A549 (cell line): ENCODE data around the gene PRTFDC1. TPM values are rescaled to one million over a fixed set of nuclear protein-coding genes. Genes with fewer than 3 reads are reported as not detected.

Source experiments
- ATAC-seq, 2 experiments: fragments of 200-7000 bp in 1 of 2; fragments of >200 bp in 1 of 2; cut with Nextera tagmentation in 1 of 2; cut with Tn5 transposase in 1 of 2; 3 replicates each; pipeline versions ENCODE4 v1.8.0 to v1.9.1; 2018 to 2020; ENCODE audit warnings: mild to moderate bottlenecking in 1 of 2, moderate library complexity in 1 of 2
- CTCF ChIA-PET: fragments of 300-600 bp; sonication (Branson Sonifier 250); formaldehyde crosslinking; extraction: SDS; loops from one replicate; lab custom pipeline; 2021; ENCODE audit warnings: antibody characterized with exemption, inconsistent platforms; lab: Yijun Ruan, JAX
- POLR2A ChIA-PET: fragments of 350-600 bp; formaldehyde crosslinking; extraction: SDS; loops from one replicate; lab custom pipeline; 2021; ENCODE audit warnings: antibody characterized with exemption, inconsistent platforms; lab: Yijun Ruan, JAX
- DNase-seq, 2 experiments: peaks; one replicate each; pipeline versions ENCODE4 v3.0.0 to v3.0.0-alpha.2; 2011 to 2016; ENCODE audit warnings: low read depth in 1 of 2, low spot score in 1 of 2
- FAIRE-seq: peaks from 2 replicates; lab custom pipeline; 2011; peaks lifted over from hg19 to GRCh38; lab: Jason Lieb, UNC
- H3K27ac ChIP-seq, 2 experiments: fragments of >200 bp; sonication (Bioruptor Twin); formaldehyde crosslinking; 3 replicates each; pipeline ENCODE4 v1.5.1; 2016 to 2017
- H3K4me1 ChIP-seq: fragments of >200 bp; sonication (Bioruptor Twin); formaldehyde crosslinking; 3 replicates; pipeline ENCODE4 v1.6.1; 2016
- H3K4me2 ChIP-seq: fragments of >200 bp; sonication (Bioruptor Twin); formaldehyde crosslinking; 3 replicates; pipeline ENCODE4 v1.6.1; 2016
- H3K4me3 ChIP-seq: fragments of >200 bp; sonication (Bioruptor Twin); formaldehyde crosslinking; 3 replicates; pipeline ENCODE4 v1.5.1; 2016
- H3K9me3 ChIP-seq: fragments of >200 bp; sonication (Bioruptor Twin); formaldehyde crosslinking; 3 replicates; pipeline ENCODE4 v1.6.1; 2016
- CHD4 ChIP-seq: fragments of 200-600 bp; sonication (generic); IDR thresholded peaks from 2 replicates; pipeline ENCODE4 v1.6.1; 2016; ENCODE audit warnings: antibody characterized with exemption, mild to moderate bottlenecking, borderline replicate concordance
- EHF ChIP-seq: fragments of 250-450 bp; sonication (Bioruptor Pico); IDR thresholded peaks from 2 replicates; pipeline ENCODE4 v1.5.0; 2020; ENCODE audit warnings: mild to moderate bottlenecking
- EP300 ChIP-seq, 2 experiments: fragments of >200 bp; sonication (Bioruptor Twin); formaldehyde crosslinking; IDR thresholded peaks; 2 replicates in 1 of 2; 3 replicates in 1 of 2; pipeline ENCODE4 v1.6.1; 2016 to 2017
- ESRRA ChIP-seq: fragments of 150-350 bp; IDR thresholded peaks from 2 replicates; pipeline ENCODE4 v1.6.1; 2014; ENCODE audit warnings: mild to moderate bottlenecking, low read length, borderline replicate concordance
- FOSL2 ChIP-seq, 2 experiments: fragments of 450-650 bp in 1 of 2; fragments of >200 bp in 1 of 2; sonication (Bioruptor Twin) in 1 of 2; formaldehyde crosslinking; IDR thresholded peaks; 2 replicates each; pipeline versions ENCODE4 v1.5.0 to v1.6.1; 2016 to 2020; ENCODE audit warnings: mild to moderate bottlenecking in 1 of 2, moderate library complexity in 1 of 2
- HEYL ChIP-seq: fragments of 250-450 bp; sonication (Bioruptor Pico); IDR thresholded peaks from 2 replicates; pipeline ENCODE4 v1.8.0; 2021; ENCODE audit warnings: mild to moderate bottlenecking, moderate library complexity
- JUNB ChIP-seq: fragments of >200 bp; sonication (Bioruptor Twin); formaldehyde crosslinking; IDR thresholded peaks from 2 replicates; pipeline ENCODE4 v1.6.1; 2016
- MAFK ChIP-seq: fragments of 450-650 bp; IDR thresholded peaks from 2 replicates; pipeline ENCODE4 v1.6.1; 2014; ENCODE audit not compliant: partially characterized antibody
- MAZ ChIP-seq: fragments of 150-350 bp; IDR thresholded peaks from 2 replicates; pipeline ENCODE4 v1.6.1; 2014; ENCODE audit warnings: antibody characterized with exemption, low read depth, low read length, borderline replicate concordance
- NFE2L2 ChIP-seq: fragments of 150-350 bp; conservative IDR thresholded peaks from 2 replicates; pipeline ENCODE4 v1.6.1; 2014; ENCODE audit warnings: low read length
- NR3C1 ChIP-seq: fragments of >200 bp; sonication (Bioruptor Twin); formaldehyde crosslinking; IDR thresholded peaks from 3 replicates; pipeline ENCODE4 v1.6.1; 2017
- PHF8 ChIP-seq: fragments of 200-600 bp; sonication (generic); IDR thresholded peaks from 2 replicates; pipeline ENCODE4 v1.6.1; 2016; ENCODE audit warnings: low read depth, mild to moderate bottlenecking, antibody characterized with exemption, moderate library complexity, borderline replicate concordance
- RAD21 ChIP-seq, 2 experiments: fragments of >200 bp in 1 of 2; sonication (Bioruptor Twin) in 1 of 2; formaldehyde crosslinking in 1 of 2; IDR thresholded peaks in 1 of 2; conservative IDR thresholded peaks in 1 of 2; 2 replicates in 1 of 2; 3 replicates in 1 of 2; pipeline ENCODE4 v1.6.1; 2012 to 2018; ENCODE audit warnings: inconsistent platforms in 1 of 2
- RARB ChIP-seq: fragments of 250-450 bp; sonication (Bioruptor Pico); IDR thresholded peaks from 2 replicates; pipeline ENCODE4 v1.8.0; 2021; ENCODE audit warnings: mild to moderate bottlenecking, moderate library complexity
- SMC3 ChIP-seq: fragments of >200 bp; sonication (Bioruptor Twin); formaldehyde crosslinking; IDR thresholded peaks from 3 replicates; pipeline ENCODE4 v1.6.1; 2018; ENCODE audit warnings: inconsistent platforms
- TP53 ChIP-seq: fragments of 250-450 bp; sonication (Bioruptor Pico); IDR thresholded peaks from 2 replicates; pipeline ENCODE4 v1.5.0; 2021; ENCODE audit warnings: mild to moderate bottlenecking, moderate library complexity
- ZFP36 ChIP-seq: fragments of 450-650 bp; IDR thresholded peaks from 2 replicates; pipeline ENCODE4 v1.6.1; 2014; ENCODE audit warnings: borderline replicate concordance; ENCODE audit not compliant: partially characterized antibody
- ZSCAN20 ChIP-seq: fragments of 250-450 bp; sonication (Bioruptor Pico); IDR thresholded peaks from 2 replicates; pipeline ENCODE4 v1.8.0; 2022; ENCODE audit warnings: mild to moderate bottlenecking, moderate library complexity
- WGBS: methylation state at CpG from one replicate; pipeline ENCODE4 v1.1.6; 2017; ENCODE audit errors: missing lambda C conversion rate; 5-methylcytosine and 5-hydroxymethylcytosine counted together
- polyA plus RNA-seq, 4 experiments: library from polyadenylated mRNA; depleted of rRNA in 3 of 4; stranded (reverse); fragments of >200 nt; fragmentation: RNase III in 1 of 4; extraction: RNeasy Plus Mini Kit Qiagen cat#74134 plus additional on column Dnase treatment in 1 of 4; gene quantifications; 2 replicates in 3 of 4; 3 replicates in 1 of 4; pipeline ENCODE4 v1.2.3, GENCODE V29; 2011 to 2017
- TF ChIP-seq, protein P1 (sequence below): fragments of 450-650 bp; IDR thresholded peaks from 2 replicates; pipeline ENCODE4 v1.6.1; 2014; ENCODE audit warnings: antibody characterized with exemption
- TF ChIP-seq, protein P2 (sequence below): fragments of >200 bp; sonication (Bioruptor Twin); formaldehyde crosslinking; IDR thresholded peaks from 2 replicates; pipeline ENCODE4 v1.6.1; 2016
- TF ChIP-seq, protein P3 (sequence below): fragments of 150-350 bp; IDR thresholded peaks from 2 replicates; pipeline ENCODE4 v1.6.1; 2014; ENCODE audit warnings: low read depth, mild to moderate bottlenecking, low read length
- TF ChIP-seq, protein P4 (sequence below): IDR thresholded peaks from 2 replicates; pipeline ENCODE4 v1.6.1; 2012; ENCODE audit warnings: low read depth, borderline replicate concordance
- TF ChIP-seq, protein P5 (sequence below): IDR thresholded peaks from 2 replicates; pipeline ENCODE4 v1.6.1; 2012

PRTFDC1 gene
- polyA plus RNA-seq, 2 of the 4 experiments (the other 2 are of a cell fraction), result 35.6 to 39.2 TPM

DNA sequence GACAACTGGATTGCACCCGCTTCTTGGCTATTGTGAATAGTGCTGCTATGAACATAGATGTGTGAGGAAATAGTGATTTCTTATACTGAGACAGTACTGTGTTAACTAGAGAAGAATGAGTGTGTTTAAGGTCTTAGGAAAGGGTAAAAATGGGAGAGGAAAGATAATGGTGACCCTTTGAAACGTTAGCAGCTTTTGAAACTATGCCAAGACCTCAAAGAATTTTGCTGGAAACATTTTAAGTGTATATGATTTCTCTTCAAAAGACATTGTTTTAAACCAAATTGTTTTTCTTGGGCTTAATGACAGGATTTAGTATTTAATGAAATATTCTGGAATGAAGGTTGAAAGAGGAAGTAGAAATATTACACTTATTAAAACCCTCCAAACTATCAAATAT, 127.9 kb downstream of the PRTFDC1 start:
- Histone ChIP-seq H3K27ac (peak overlapping the region in 1 of 2 experiments; percentile 4; a peak in 1 of 6 replicates), H3K4me2 (no peak overlapping the region), H3K9me3 (no peaks in the 10 kb centered on the region), H3K4me3 (no peak overlapping the region), H3K4me1 (peaks cover 53% of the 10 kb centered on the region)
- FAIRE-seq, result no peak
- ChIA-PET CTCF (no interaction called here), POLR2A (no interaction called here)
- DNase-seq, result no peak
- no peak for ATAC-seq
- WGBS, result 54% methylated on average over 2 of the region's 2 CpGs
- TF ChIP-seq MAZ, result no peak

DNA sequence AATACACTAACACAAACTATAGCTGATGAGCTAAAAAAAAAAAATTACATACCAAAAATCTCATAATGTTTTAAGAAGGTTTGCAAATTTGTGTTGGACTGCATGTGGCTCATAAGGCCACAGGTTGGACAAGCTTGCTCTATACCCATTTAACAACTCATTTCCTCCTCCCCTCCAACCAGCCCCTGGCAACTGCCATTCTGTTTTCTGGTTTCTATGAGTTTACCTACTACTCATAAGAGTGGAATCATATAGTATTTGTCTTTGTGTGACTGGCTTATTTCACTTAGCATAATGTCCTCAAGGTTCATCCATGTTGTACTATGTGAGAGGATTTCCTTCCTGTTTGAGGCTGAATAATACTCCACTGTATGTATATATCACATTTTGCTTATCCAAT, 128.3 kb downstream of the PRTFDC1 start:
- DNase-seq, result peak in 1 of 2 experiments; percentile 23

DNA sequence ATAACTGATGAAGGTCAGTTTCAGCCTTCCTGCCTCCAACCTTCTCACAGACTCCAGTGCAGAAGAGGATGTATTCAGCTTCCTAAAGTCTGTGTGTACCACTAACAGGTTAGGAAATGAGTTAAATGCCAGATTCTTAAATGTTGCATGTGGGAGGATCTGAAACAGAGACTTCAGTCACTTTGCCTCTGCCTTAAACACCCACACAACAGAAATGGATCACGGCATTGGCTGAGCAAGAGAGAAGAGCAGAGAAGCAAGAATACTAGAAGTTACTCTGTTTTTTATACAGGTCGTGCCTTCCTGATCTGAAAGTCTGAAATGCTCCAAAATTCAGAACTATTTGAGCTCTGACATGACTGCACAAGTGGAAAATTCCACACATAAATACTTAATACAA, 129.8 kb downstream of the PRTFDC1 start:
- no peaks in the 10 kb centered on the region for H3K9me3 ChIP-seq
- peak overlapping the region; percentile 52 for H3K4me2 ChIP-seq
- no peak for FAIRE-seq
- 70% methylated on average over 2 of the region's 2 CpGs for WGBS
- DNase-seq, result no peak
- peaks cover 53% of the 10 kb centered on the region for H3K4me1 ChIP-seq
- ChIA-PET POLR2A (interaction anchor here (0.6 kb wide), 1 partner anchor 149 kb away, joined by 3 read pairs; no protein-coding TSS in a partner anchor), CTCF (no interaction called here)
- TF ChIP-seq SMC3 (no peak), NR3C1 (no peak), NFE2L2 (no peak), EHF (CRISPR knock-in tag) (no peak), MAFK (no peak), ESRRA (no peak), EP300 (IDR thresholded peaks at IDR 0.05) (no peak), RAD21 (conservative IDR thresholded peaks at IDR 0.05 in 1 of 2, IDR thresholded peaks at IDR 0.05 in 1 of 2) (no peak), MAZ (no peak), JUNB (no peak), TP53 (CRISPR knock-in tag) (no peak), ZFP36 (no peak), ZSCAN20 (CRISPR knock-in tag) (no peak), HEYL (CRISPR knock-in tag) (no peak), RARB (CRISPR knock-in tag) (no peak)
- TF ChIP-seq, protein P1, sequence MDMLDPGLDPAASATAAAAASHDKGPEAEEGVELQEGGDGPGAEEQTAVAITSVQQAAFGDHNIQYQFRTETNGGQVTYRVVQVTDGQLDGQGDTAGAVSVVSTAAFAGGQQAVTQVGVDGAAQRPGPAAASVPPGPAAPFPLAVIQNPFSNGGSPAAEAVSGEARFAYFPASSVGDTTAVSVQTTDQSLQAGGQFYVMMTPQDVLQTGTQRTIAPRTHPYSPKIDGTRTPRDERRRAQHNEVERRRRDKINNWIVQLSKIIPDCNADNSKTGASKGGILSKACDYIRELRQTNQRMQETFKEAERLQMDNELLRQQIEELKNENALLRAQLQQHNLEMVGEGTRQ, result no peak
- TF ChIP-seq, protein P2, sequence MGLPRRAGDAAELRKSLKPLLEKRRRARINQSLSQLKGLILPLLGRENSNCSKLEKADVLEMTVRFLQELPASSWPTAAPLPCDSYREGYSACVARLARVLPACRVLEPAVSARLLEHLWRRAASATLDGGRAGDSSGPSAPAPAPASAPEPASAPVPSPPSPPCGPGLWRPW, result no peak
- TF ChIP-seq, protein P3, sequence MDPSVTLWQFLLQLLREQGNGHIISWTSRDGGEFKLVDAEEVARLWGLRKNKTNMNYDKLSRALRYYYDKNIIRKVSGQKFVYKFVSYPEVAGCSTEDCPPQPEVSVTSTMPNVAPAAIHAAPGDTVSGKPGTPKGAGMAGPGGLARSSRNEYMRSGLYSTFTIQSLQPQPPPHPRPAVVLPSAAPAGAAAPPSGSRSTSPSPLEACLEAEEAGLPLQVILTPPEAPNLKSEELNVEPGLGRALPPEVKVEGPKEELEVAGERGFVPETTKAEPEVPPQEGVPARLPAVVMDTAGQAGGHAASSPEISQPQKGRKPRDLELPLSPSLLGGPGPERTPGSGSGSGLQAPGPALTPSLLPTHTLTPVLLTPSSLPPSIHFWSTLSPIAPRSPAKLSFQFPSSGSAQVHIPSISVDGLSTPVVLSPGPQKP, result no peak
- H3K27ac ChIP-seq, result peak overlapping the region; percentile 63 to 77
- H3K4me3 ChIP-seq, result no peak overlapping the region
- ATAC-seq, result no peak

More for the DNA sequence above, 128.3 kb downstream of the PRTFDC1 start:
- no peak overlapping the region for H3K4me2 ChIP-seq
- H3K4me3 ChIP-seq, result no peak overlapping the region
- TF ChIP-seq CHD4 (no peak), MAZ (no peak), FOSL2 (IDR thresholded peaks at IDR 0.05) (no peak), FOSL2 (CRISPR knock-in tag; IDR thresholded peaks at IDR 0.05) (no peak), EP300 (IDR thresholded peaks at IDR 0.05) (no peak), NFE2L2 (no peak), PHF8 (no peak)
- TF ChIP-seq, protein P4, sequence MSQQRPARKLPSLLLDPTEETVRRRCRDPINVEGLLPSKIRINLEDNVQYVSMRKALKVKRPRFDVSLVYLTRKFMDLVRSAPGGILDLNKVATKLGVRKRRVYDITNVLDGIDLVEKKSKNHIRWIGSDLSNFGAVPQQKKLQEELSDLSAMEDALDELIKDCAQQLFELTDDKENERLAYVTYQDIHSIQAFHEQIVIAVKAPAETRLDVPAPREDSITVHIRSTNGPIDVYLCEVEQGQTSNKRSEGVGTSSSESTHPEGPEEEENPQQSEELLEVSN, result no peak
- TF ChIP-seq, protein P5, sequence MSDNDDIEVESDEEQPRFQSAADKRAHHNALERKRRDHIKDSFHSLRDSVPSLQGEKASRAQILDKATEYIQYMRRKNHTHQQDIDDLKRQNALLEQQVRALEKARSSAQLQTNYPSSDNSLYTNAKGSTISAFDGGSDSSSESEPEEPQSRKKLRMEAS, result no peak
- TF ChIP-seq, all 56 proteins: peak for 0
- Histone ChIP-seq H3K9me3 (no peaks in the 10 kb centered on the region), H3K27ac (peak overlapping the region in 1 of 2 experiments; percentile 4; a peak in 1 of 6 replicates), H3K4me1 (peaks cover 53% of the 10 kb centered on the region)
- CTCF ChIA-PET, result interaction anchor here (0.9 kb wide), 1 partner anchor 32 kb away, joined by 3 read pairs; no protein-coding TSS in a partner anchor
- ATAC-seq, result peak in 1 of 2 experiments; percentile 56; a peak in 3 of 6 replicates
- POLR2A ChIA-PET, result no interaction called here
- FAIRE-seq, result no peak
